Measurements from ENCODE around the gene MAN1A1.

The MAN1A1 gene

GRCh38 chr6:119326291-119327005 is 23.1 kb downstream of the MAN1A1 start:
- DNase-seq (ENCODE audit: low read depth, low spot score) = no peak

- DNase-seq (ENCODE audit: low read depth, low spot score) = no peak
Observed at GRCh38 chr6:119325559-119326265, 23.8 kb downstream of the MAN1A1 start.

GRCh38 chr6:119324718-119325117 is 24.8 kb downstream of the MAN1A1 start:
- DNase-seq (ENCODE audit: low read depth, low spot score) = no peak

DNA sequence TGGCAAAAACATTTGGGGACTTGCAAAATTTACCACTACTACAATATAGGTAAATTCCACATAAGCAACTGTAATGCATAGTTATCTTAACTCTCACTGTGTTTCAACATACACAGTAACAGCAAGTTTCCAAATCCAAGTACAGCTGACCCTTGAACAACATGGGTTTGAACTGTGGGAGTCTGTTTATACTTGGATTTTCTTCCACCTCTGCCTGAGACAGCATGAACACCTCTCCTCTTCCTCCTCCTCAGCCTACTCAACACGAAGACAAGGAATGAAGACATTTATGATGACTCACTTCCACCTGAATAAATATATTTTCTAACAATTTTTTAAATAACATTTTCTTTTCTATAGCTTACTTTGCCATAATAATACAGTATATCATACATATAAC is 25.6 kb downstream of the MAN1A1 start:
- no peak for DNase-seq (ENCODE audit: low read depth, low spot score)

DNA sequence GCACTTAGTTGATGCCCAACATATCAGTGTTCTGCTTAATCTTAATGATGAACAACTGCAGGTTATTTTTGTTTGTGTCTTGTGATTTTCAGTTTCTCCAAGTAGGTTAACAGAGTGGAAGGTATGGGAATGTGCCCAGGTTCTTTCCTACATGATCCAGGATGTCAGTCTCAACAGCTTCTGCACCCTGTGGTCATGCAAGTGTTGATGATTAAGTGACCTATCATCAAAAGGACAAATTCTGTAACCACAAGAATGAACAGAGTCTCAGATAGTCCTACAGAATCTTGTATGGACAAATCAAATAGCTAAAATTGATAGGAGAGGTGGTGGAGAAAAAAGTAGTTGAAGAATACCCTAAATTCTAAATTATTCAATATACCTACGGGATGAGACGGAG is 26.1 kb downstream of the MAN1A1 start:
- no peak for DNase-seq (ENCODE audit: low read depth, low spot score)

DNA sequence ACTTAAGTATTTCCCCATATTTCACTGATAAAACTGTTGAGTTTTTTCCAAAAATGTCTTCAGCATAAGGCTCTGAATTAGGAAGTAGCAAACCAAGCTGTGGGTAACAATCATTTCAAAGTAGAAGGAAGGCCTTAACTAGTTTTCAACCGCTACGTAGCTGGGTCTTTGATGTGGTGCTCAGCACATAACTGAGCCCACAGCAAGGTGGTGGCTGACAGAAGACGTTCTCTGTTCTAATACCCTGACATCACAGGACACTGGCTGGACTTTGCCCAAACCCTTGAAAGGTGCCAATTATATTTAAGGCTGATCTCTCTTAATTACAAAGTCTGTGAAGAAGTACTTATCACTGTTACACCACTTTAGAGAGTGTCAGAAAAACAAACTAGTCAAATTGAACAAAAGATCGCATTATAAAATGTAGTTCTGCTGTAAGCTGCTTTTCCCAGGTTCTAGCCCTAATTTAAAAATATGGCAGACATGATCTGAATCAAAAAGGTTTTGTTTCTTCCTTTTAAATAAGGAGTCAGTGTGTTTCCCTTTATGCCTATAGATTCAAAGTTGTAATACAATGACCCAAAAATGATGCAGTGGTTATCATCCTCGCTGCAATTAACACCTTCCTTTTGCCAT is 26.7 kb downstream of the MAN1A1 start:
- no peak for DNase-seq (ENCODE audit: low read depth, low spot score)

GRCh38 chr6:119322034-119322433 is 27.5 kb downstream of the MAN1A1 start:
- DNase-seq (ENCODE audit: low read depth, low spot score) = no peak

DNA sequence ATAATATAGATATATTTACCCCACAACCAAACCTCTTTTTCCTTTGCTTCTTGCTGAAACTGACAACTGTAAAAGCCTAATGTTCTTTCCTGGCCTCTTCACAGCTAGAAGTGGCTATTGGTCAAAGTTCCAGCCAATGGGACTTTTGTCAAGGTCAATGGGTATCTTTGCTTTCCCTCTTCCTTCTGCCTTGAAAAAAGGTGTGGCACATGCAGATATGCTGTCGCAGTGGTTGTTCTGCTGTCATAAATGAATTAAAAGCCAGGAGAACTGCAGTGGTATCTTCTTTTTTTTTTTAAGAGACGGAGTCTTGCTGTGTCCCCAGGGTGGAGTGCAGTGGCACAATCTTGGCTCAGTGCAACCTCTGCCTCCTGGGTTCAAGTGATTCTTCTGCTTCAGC is 29.9 kb downstream of the MAN1A1 start:
- no peak for DNase-seq (ENCODE audit: low read depth, low spot score)

GRCh38 chr6:119318730-119319129 is 30.8 kb downstream of the MAN1A1 start:
- no peak for DNase-seq (ENCODE audit: low read depth, low spot score)

DNA sequence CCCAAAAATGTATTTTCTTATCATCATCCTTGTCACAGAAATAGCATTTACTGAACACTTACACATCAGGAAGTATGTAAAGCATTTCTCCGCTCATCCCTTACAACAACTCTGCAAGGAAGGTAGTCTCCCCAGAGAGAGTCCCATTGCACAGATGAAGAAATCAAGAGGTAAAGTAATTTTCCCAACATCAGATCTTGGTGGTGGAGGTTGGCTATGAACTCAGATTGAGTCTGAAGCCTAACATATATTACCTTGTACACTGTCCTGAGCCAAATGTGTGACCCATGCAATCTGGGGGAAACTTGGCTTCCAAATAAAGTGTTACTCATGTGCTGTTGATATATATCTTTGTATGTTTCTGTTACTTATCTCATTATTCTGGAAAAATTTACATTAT is 31.4 kb downstream of the MAN1A1 start:
- DNase-seq (ENCODE audit: low read depth, low spot score) = no peak

DNA sequence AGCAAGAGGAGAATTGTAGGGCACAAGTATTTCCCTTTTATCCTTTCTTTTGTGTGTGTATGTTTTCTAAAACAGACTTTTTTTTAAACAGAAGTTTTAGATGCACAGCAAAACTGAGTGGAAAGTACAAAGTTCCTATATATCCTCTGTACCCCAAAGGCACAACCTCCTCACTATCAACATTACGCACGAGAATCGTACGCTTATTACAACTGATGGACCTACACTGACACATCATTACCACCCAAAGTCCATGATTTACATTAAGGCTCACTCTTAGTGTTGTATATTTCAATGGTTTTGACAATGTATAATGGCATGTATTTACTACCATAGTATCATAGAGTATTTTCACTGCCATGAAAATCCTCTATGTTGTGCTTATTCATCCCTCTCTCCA is 32.6 kb downstream of the MAN1A1 start:
- no peak for DNase-seq (ENCODE audit: low read depth, low spot score)

DNA sequence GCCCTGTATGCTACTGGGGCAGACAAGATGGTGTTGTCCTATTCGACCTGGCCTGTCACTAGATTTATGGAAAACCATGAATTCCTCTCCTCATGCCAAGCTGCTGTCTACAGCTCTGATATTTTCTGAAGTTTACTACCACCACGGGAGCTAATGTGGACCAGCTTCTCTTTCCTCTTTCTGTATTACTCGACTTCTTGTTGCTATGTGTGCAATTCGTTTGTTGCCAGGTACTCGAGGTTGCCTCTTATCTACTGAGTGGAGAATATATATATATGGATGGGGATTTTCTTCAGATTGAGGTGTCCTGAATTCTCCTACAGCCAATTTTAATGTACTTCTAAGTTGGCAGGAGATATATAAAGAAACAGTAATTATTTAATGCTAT is 34.7 kb downstream of the MAN1A1 start:
- DNase-seq (ENCODE audit: low read depth, low spot score) = no peak

DNA sequence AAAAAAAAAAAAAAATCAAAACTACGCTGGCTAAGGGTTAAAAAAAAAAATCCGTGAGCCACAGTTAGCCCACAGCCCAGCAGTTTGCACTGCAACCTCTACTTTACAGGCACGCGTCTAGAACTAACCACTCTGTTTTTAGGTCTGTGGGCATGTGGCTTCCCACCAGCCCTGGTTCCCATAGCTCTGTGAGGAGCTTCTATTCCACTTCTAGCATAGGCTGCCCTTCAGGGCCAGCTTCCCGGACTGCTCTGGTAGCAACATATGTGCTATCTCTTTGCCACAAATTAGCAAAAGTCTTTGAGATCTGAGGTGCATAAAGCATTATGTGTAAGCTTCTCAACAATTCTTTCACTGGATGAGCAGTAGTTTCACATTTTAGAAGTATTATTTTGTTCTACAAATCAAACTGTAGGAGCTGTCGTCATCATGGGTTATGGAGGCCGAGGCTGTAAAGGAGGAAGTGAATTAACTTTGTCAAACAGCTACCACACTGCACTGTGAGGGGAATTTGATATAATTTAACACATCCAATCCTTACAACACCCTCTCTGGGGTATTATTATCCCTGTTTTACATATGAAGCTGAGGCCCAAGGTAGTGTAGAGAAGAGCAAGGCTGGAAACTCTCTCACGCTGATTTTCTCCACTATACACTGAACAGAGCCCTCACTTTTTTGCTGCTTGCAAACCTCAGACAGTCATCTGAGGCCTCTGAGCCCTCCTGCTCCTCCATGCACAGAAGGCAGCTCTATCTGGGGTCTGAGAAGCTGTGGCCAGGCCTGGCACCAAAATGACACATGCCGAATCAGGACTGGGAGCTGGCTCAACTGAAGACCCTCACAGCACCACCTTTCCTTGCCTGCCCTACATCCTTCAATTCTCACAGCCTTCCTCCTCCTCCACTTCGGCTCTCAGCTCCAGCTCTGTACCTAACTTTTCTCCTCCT is 35.4 kb downstream of the MAN1A1 start:
- DNase-seq (ENCODE audit: low read depth, low spot score) = no peak

DNA sequence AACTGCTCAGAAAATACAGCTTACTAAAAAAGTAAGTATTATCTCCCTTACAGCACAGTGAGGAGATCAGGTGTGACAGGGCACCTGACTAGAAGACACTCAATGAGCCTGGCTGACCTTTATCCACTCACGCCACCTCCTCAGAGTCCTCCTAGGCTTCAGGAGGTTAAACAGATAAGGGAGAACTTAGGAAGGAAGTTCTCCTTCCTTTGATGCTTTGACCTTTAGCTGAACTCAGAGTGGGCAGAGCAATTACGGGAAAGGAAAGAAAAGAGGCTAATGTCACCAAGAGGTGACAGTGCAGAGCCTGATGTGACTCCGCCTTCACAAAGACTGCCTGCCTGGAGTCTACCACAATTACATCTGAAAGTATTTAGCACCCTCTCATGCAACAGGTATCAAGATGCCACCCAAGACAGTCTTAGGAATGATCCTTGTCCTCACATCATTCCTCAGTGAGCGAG is 36.7 kb downstream of the MAN1A1 start:
- DNase-seq (ENCODE audit: low read depth, low spot score) = no peak

DNA sequence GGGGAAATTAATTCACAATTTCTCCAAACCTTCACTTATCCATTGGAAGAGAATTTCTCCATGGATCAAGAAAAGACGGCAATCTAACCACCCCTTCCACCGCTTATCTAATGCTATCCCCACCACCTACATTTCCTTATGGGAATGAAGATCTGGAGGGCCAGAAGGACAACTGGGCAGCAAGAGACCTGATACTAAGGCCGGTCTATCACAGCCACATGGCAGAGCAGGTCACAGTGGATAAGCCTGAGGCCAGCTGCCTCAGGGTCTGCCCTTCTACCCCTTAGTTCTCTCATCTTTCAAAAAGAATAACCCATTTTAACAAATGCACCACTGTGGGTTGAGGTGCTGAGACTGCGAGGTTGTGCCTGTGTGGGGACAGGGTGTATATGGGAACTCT is 37.1 kb downstream of the MAN1A1 start:
- no peak for DNase-seq (ENCODE audit: low read depth, low spot score)

DNA sequence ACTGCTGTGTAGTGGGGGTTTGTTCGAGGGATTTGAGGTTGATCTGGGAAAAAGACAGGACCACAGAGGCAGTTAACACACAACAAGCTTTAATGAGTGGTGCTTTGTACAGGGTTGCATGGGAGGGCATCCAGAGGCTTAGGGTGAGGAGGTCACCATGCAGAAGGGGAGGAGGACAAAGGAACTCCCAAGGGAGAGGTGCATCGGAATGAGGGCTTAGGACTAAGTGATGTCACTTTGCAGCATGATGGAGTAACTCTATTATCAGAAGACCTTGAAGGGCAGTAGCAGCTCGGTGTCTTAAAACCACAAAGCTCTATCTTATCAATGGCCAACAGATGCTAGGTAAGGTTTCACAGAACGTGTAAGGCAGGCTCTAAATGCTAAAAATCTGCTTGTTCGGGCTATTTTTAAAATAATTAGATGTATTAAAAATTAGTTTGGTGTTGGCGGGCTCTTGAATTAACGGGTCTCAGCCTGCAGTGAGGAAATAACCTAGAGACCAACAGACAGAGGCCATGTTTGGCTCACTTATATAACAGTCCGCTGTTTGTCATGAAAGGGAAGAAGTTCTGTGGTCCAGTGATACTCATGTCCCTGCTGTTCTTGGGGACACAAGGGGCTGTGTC is 37.9 kb downstream of the MAN1A1 start:
- no peak for DNase-seq (ENCODE audit: low read depth, low spot score)

DNA sequence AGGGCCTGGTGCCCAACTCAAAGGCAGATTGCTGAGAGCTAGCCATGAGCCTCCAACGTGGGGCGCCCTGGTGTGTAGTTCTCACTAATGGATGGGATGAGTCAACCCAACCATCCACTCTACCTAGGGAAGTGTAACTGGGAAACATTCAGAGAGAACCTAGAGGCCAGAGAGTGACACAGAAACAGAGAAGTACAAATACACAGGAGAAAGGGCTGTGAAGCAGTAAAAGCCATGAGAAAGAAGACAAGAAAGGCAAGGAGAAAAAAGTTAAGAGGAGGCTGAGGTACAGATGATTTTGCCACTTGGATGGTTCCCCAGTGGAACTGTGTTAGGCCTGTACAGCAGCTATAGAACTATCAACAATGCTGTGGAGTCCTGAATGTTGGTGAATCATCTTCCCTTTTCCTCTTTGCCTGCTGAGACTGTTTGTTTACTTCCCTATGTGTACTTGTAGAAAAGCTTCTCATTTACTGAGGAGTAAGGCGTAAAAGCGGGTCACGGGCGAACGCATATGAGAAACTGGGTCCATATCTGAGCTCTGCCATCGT is 39.0 kb downstream of the MAN1A1 start:
- DNase-seq (ENCODE audit: low read depth, low spot score) = peak; percentile 20

GRCh38 chr6:119308991-119309657 is 40.4 kb downstream of the MAN1A1 start:
- DNase-seq (ENCODE audit: low read depth, low spot score) = no peak

DNA sequence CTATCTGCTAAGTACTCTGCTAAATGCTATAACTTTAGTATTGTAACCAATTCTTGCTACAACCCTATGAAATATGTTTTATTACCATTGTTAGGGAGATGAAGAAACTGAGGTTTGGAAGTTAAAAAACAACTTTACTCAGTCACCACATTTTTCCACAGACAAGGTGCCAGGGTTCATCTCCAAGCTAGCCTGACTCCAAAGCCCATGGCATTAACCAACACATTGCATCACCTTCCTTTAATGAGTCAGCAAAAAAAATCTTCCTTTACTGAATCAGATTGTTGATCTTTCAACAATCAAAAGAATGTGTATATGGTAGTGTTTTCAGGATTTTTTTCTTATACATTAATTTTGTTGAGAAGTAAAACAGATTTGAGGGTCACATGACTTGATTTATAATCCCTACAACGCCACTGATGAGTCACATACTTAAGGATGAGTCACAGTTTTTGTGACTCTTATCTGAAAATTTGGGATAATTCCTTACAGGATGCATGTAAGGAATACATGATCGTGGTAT is 41.5 kb downstream of the MAN1A1 start:
- DNase-seq (ENCODE audit: low read depth, low spot score) = peak; percentile 59

GRCh38 chr6:119307056-119307455 is 42.5 kb downstream of the MAN1A1 start:
- DNase-seq (ENCODE audit: low read depth, low spot score) = no peak

Measured in astrocyte of the hippocampus (primary cell).